Measurements from ENCODE around the gene RSPRY1.
A peak's percentile ranks its signal among the peaks of the same experiment; 100 is the strongest.

RSPRY1 gene

DNA sequence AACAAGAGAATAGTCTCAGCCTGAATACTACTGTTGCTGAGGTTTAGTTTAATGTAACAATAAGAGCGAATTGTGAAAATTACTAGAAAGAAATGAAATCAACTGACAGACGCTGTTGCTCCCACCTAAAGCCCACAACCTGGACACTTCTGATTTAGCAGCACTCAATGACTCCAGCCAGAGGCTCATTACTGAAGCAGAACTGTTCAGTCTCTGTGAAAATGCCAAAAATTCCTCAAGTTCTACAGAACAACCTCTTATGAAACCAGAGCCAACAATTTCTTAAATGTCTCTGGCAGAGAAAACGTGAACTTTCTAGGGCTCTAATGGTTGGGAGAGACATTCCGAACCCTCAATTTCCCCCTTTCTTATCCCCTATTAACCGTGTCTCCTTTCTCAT lies 10.2 kb upstream of the RSPRY1 start:
- TF ChIP-seq, protein P1, sequence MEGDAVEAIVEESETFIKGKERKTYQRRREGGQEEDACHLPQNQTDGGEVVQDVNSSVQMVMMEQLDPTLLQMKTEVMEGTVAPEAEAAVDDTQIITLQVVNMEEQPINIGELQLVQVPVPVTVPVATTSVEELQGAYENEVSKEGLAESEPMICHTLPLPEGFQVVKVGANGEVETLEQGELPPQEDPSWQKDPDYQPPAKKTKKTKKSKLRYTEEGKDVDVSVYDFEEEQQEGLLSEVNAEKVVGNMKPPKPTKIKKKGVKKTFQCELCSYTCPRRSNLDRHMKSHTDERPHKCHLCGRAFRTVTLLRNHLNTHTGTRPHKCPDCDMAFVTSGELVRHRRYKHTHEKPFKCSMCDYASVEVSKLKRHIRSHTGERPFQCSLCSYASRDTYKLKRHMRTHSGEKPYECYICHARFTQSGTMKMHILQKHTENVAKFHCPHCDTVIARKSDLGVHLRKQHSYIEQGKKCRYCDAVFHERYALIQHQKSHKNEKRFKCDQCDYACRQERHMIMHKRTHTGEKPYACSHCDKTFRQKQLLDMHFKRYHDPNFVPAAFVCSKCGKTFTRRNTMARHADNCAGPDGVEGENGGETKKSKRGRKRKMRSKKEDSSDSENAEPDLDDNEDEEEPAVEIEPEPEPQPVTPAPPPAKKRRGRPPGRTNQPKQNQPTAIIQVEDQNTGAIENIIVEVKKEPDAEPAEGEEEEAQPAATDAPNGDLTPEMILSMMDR (IDR thresholded peaks at IDR 0.05) = no peak
- no peak for DNase-seq (ENCODE audit: low spot score)
- H3K27ac ChIP-seq = no peak overlapping the region
- H3K4me3 ChIP-seq = no peak overlapping the region

DNA sequence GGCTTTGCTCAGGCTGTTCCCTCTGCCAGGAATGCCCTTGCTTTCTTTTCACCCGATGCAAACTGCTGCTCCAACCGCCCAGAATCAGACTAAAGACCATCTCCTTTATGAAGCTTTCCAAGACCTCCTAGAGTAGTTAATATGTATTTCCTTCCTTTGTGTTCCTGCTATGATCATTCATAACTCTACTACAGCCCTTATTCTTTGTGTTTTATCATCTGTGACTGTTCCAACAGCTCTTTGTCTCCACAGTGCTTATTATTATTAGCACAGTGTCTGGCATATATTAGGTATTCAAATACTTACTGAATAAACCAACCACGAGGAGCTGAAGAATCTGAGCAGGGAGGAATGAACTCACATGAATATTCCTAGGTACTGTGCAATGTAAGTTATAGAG lies 7.9 kb upstream of the RSPRY1 start:
- TF ChIP-seq, protein P1 (IDR thresholded peaks at IDR 0.05) = no peak
- Histone ChIP-seq H3K27ac (no peak overlapping the region), H3K4me3 (no peak overlapping the region)
- DNase-seq (ENCODE audit: low spot score) = no peak

DNA sequence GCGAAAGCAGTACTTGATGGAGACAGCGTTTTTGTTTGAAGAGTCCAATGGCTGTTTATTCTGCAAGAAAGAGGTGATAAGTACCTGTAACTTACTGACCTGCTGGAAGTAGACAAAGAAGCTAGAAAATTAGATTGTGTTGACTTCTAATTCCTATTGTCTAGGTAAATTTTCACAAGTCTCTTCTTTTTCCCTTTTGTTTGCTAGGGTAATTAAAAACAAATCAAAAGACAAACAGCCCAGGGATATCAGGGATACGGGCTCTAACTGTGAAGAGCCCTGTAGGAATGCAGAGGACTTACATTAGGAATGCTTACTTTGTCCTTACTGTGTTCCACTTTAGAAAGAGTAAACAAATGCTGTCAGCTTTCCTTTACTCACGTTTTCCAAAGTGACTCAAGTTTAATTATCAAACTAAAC lies 7.3 kb upstream of the RSPRY1 start:
- TF ChIP-seq, protein P1 (IDR thresholded peaks at IDR 0.05) = no peak
- DNase-seq (ENCODE audit: low spot score) = no peak
- no peak overlapping the region for H3K27ac ChIP-seq
- no peak overlapping the region for H3K4me3 ChIP-seq

DNA sequence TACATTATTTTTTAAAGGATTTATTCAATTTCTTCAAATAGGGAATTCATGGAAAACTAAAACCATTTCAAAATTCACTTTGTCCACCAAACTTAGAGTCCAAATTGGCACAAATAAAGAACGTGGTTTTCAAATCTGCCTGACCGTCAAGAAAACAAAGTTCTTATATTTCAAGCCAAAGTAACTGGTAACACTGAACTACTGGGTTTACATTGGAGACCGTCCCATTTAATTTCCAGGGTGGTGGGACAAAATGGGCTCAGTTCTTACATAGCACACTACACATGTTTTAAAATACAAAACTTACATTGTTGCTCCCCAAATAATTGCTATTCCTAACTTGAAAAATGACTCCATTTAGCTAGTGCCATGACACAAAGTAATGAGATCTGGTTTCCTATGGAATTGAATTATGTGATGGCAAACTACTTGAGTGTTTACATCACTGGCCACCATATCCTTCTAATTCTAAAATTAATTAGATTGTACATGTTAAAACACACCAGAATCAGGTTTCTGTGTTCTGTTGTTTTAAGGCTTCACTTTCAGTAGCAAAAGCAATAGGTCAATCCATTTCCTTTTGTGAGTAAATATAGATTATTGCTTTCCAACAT lies 6.8 kb upstream of the RSPRY1 start:
- no peak overlapping the region for H3K27ac ChIP-seq
- H3K4me3 ChIP-seq = no peak overlapping the region
- TF ChIP-seq, protein P1 (IDR thresholded peaks at IDR 0.05) = no peak
- no peak for DNase-seq (ENCODE audit: low spot score)

DNA sequence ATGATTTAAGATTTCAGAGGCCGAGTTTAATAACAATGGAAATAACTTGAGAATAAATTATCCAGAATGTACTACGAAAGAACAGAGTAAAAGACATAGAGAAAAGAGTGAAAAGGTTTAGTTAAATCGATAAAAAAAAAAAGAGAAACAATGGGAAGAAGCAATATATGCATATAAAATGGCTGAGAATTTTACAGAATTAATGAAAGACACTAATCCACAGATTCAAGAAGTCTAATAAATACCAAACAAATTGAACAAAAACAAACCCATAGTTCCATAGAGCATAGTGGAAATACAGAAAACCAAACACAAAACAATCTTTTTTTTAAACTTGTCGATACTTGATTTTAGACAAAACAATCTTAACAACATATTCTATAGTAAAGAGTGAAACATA lies 2.0 kb upstream of the RSPRY1 start:
- H3K27ac ChIP-seq = no peak overlapping the region
- no peak for DNase-seq (ENCODE audit: low spot score)
- peak overlapping the region; percentile 100 for H3K4me3 ChIP-seq
- TF ChIP-seq, protein P1 (IDR thresholded peaks at IDR 0.05) = no peak

DNA sequence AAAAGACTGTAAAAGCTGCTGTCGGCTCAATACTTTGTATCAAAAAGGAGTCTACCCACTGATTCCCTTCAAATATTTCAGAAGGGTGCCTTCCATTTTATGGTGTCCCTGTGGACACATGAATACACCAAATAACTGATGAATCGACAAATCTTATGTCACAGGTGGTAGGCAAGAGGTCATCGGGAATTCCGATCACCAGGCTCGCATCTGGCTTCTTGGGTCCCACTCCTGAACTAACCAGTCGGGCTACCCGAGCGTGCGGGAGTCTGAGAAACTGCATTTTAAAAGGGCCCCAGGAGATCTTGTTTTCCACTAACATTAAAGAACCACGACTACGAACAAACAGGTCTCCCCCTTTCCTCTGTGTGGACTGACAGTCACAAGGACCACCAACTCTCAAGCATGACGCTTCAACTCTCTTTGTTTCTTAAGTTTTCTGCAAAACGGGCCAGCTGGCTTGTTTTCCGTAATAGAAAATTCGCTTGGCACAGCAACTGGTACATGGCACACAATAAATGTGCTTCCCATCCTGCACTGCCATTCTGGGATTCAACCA lies 1.2 kb upstream of the RSPRY1 start:
- no peak for DNase-seq (ENCODE audit: low spot score)
- Histone ChIP-seq H3K27ac (peak overlapping the region; percentile 89 to 95), H3K4me3 (peak overlapping the region; percentile 100)
- TF ChIP-seq, protein P1 (IDR thresholded peaks at IDR 0.05) = no peak

DNA sequence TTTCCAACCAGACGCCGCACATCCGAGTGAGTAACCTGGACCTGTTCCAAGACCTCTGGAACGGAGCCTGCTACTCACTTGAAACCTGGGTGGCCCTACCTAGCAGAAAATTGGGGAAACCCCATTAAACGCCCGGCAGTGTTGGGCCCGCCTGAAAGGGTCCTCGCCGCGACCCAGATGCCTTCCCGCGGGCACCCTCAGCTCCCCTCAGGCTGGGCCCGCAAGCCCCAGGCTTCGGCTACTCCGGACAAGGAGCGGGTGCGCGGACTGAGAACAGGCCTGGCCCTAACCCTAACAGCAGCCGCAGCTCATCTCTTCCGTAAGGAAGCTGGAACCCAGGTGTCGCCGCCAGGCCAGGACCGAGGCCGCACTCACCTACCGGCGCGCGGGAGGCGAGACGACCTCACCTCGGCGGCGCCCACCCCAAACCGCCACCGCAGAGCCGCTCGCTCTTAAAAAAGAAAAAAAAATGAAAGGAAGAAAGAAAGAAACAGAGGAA lies 634 bp upstream of the RSPRY1 start:
- DNase-seq (ENCODE audit: low spot score) = peak; percentile 82
- TF ChIP-seq, protein P1 (IDR thresholded peaks at IDR 0.05) = no peak
- Histone ChIP-seq H3K27ac (peak overlapping the region; percentile 89 to 95), H3K4me3 (peak overlapping the region; percentile 100)
